ENCODE data around the gene TNPO3. TPM values are rescaled to one million over a fixed set of nuclear protein-coding genes. Genes with fewer than 3 reads are reported as not detected.
"Not testable (repeated sequence)": the region's sequence is repeated elsewhere in the genome, so short reads cannot be mapped to it uniquely, and the experiment has no call there.

TNPO3 gene
- polyA plus RNA-seq, 1 donor from 2014 or later = 47.7 TPM

DNA sequence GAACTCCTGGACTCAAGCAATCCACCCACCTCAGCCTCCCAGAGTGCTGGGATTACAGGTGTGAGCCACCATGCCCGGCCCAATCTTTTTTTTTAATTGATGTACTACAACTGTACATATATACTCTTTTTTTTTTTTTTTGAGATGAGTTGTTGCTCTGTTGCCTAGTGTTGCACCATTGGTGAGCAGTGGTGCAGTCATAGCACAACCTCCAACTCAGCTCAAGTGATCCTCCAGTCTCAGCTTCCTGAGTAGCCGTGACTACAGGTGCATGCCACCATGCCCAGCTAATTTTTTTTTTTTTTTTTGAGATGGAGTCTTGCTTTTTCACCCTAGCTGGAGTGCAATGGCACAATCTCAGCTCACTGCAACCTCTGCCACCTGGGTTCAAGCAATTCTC, 111.7 kb downstream of the TNPO3 start:
- not testable (repeated sequence) for H4K20me1 ChIP-seq (ENCODE audit: insufficient read depth); H3K79me2 ChIP-seq (replicated peaks; ENCODE audit: insufficient read depth, low read length)

DNA sequence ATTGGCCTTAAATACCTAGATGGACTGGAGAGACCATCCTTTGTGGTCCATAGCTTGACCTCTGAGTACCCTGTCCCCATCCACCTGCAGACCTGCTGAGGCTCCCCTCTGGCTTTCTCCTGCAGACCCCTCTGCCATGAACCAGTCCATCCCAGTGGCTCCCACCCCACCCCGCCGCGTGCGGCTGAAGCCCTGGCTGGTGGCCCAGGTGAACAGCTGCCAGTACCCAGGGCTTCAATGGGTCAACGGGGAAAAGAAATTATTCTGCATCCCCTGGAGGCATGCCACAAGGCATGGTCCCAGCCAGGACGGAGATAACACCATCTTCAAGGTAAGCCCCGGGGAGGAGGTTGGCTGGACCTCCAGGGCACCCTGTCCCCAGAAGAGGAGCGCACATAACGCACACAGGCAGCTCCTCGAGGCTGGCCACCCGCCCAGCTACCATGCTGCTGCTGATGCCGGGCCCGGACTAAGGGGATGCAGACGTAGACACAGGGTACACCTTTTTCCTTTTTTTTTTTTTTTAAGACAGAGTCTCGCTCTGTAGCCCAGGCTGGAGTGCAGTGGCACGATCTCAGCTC, 112.9 kb downstream of the TNPO3 start:
- no peak overlapping the region for H3K9ac ChIP-seq (ENCODE audit: low read length)
- H3K79me2 ChIP-seq (replicated peaks; ENCODE audit: insufficient read depth, low read length) = no peaks in the 10 kb centered on the region
- TF ChIP-seq SMC3 (conservative IDR thresholded peaks at IDR 0.05; ENCODE audit: poor library complexity) (no peak), EP300 (conservative IDR thresholded peaks at IDR 0.05; ENCODE audit: poor library complexity, severe bottlenecking) (no peak)
- H3K9me2 ChIP-seq (ENCODE audit: insufficient read depth, low read length) = no peaks in the 10 kb centered on the region
- no peaks in the 10 kb centered on the region for H4K20me1 ChIP-seq (ENCODE audit: insufficient read depth)
- H3K9me3 ChIP-seq (ENCODE audit: low read length) = no peaks in the 10 kb centered on the region
- H2AFZ ChIP-seq (ENCODE audit: low read depth, low read length) = no peak overlapping the region
- no peak overlapping the region for H3K4me3 ChIP-seq (ENCODE audit: low read length)
- H3K27me3 ChIP-seq (ENCODE audit: insufficient read depth, low read depth, low read length) = peaks cover 31% of the 10 kb centered on the region
- H3K4me2 ChIP-seq (ENCODE audit: low read length) = no peak overlapping the region
- no peaks in the 10 kb centered on the region for H3K36me3 ChIP-seq (ENCODE audit: insufficient read depth, low read length)
- H3K27ac ChIP-seq (ENCODE audit: low read length) = no peak overlapping the region
- H3F3A ChIP-seq (ENCODE audit: insufficient read depth, low read length, poor library complexity, severe bottlenecking) = no peaks in the 10 kb centered on the region

More for the DNA sequence above, 111.7 kb downstream of the TNPO3 start:
- not testable (repeated sequence) for H3K4me2 ChIP-seq (ENCODE audit: low read length); H3K4me3 ChIP-seq (ENCODE audit: low read length); H3K27ac ChIP-seq (ENCODE audit: low read length); H3K36me3 ChIP-seq (ENCODE audit: insufficient read depth, low read length); H2AFZ ChIP-seq (ENCODE audit: low read depth, low read length); H3K9ac ChIP-seq (ENCODE audit: low read length); H3K9me3 ChIP-seq (ENCODE audit: low read length); H3K9me2 ChIP-seq (ENCODE audit: insufficient read depth, low read length); H3F3A ChIP-seq (ENCODE audit: insufficient read depth, low read length, poor library complexity, severe bottlenecking)
- H3K27me3 ChIP-seq (ENCODE audit: insufficient read depth, low read depth, low read length) = peaks cover 19% of the 10 kb centered on the region

DNA sequence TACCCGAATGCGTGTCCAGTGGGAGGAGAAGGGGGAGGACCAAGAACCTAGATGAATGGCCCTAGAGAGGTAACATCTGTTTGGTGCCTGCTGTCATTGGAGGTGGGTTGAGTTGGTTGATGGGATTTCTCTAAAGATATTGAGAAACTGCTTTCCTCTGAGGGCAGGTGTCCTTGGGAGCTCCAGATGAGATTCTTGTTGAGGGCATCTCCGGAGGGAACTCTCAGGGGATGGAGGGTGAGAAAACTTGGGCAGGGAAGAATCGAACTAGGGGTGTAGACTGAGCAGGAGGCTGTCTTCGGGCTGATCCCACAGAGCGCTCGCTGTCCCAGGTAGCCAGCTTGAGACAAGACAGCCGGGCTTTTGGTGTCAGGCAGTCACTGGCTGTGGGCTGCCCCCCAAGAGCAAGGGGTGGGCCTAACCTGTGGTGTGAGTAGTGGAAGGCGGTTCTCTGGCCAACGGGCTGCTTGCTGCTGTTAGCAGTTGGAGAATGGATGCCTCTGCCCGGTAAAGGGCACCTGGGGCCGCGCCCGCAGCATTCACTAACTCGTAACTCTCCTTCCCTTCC, 113.5 kb downstream of the TNPO3 start:
- H2AFZ ChIP-seq (ENCODE audit: low read depth, low read length) = no peak overlapping the region
- no peaks in the 10 kb centered on the region for H3K79me2 ChIP-seq (replicated peaks; ENCODE audit: insufficient read depth, low read length)
- H4K20me1 ChIP-seq (ENCODE audit: insufficient read depth) = no peaks in the 10 kb centered on the region
- no peaks in the 10 kb centered on the region for H3K36me3 ChIP-seq (ENCODE audit: insufficient read depth, low read length)
- no peak overlapping the region for H3K9ac ChIP-seq (ENCODE audit: low read length)
- no peak for TF ChIP-seq RAD21 (conservative IDR thresholded peaks at IDR 0.05)
- no peak for TF ChIP-seq EZH2 (IDR thresholded peaks at IDR 0.05; ENCODE audit: borderline replicate concordance, insufficient read depth, low read length, poor library complexity, severe bottlenecking)
- TF ChIP-seq TAF1 (IDR thresholded peaks at IDR 0.05; ENCODE audit: low read depth) = no peak
- TF ChIP-seq, protein P1, sequence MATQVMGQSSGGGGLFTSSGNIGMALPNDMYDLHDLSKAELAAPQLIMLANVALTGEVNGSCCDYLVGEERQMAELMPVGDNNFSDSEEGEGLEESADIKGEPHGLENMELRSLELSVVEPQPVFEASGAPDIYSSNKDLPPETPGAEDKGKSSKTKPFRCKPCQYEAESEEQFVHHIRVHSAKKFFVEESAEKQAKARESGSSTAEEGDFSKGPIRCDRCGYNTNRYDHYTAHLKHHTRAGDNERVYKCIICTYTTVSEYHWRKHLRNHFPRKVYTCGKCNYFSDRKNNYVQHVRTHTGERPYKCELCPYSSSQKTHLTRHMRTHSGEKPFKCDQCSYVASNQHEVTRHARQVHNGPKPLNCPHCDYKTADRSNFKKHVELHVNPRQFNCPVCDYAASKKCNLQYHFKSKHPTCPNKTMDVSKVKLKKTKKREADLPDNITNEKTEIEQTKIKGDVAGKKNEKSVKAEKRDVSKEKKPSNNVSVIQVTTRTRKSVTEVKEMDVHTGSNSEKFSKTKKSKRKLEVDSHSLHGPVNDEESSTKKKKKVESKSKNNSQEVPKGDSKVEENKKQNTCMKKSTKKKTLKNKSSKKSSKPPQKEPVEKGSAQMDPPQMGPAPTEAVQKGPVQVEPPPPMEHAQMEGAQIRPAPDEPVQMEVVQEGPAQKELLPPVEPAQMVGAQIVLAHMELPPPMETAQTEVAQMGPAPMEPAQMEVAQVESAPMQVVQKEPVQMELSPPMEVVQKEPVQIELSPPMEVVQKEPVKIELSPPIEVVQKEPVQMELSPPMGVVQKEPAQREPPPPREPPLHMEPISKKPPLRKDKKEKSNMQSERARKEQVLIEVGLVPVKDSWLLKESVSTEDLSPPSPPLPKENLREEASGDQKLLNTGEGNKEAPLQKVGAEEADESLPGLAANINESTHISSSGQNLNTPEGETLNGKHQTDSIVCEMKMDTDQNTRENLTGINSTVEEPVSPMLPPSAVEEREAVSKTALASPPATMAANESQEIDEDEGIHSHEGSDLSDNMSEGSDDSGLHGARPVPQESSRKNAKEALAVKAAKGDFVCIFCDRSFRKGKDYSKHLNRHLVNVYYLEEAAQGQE (IDR thresholded peaks at IDR 0.05; ENCODE audit: borderline replicate concordance) = no peak
- no peak for TF ChIP-seq EP300 (conservative IDR thresholded peaks at IDR 0.05; ENCODE audit: poor library complexity, severe bottlenecking)
- TF ChIP-seq SMC3 (conservative IDR thresholded peaks at IDR 0.05; ENCODE audit: poor library complexity) = no peak
- TF ChIP-seq MXI1 (conservative IDR thresholded peaks at IDR 0.05; ENCODE audit: poor library complexity, severe bottlenecking) = no peak
- TF ChIP-seq, protein P2, sequence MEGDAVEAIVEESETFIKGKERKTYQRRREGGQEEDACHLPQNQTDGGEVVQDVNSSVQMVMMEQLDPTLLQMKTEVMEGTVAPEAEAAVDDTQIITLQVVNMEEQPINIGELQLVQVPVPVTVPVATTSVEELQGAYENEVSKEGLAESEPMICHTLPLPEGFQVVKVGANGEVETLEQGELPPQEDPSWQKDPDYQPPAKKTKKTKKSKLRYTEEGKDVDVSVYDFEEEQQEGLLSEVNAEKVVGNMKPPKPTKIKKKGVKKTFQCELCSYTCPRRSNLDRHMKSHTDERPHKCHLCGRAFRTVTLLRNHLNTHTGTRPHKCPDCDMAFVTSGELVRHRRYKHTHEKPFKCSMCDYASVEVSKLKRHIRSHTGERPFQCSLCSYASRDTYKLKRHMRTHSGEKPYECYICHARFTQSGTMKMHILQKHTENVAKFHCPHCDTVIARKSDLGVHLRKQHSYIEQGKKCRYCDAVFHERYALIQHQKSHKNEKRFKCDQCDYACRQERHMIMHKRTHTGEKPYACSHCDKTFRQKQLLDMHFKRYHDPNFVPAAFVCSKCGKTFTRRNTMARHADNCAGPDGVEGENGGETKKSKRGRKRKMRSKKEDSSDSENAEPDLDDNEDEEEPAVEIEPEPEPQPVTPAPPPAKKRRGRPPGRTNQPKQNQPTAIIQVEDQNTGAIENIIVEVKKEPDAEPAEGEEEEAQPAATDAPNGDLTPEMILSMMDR (IDR thresholded peaks at IDR 0.05; ENCODE audit: poor library complexity, severe bottlenecking) = no peak
- no peak for TF ChIP-seq POLR2AphosphoS5 (IDR thresholded peaks at IDR 0.05)
- H3K9me3 ChIP-seq (ENCODE audit: low read length) = no peaks in the 10 kb centered on the region
- peaks cover 37% of the 10 kb centered on the region for H3K27me3 ChIP-seq (ENCODE audit: insufficient read depth, low read depth, low read length)
- H3K4me2 ChIP-seq (ENCODE audit: low read length) = no peak overlapping the region
- no peaks in the 10 kb centered on the region for H3F3A ChIP-seq (ENCODE audit: insufficient read depth, low read length, poor library complexity, severe bottlenecking)
- H3K9me2 ChIP-seq (ENCODE audit: insufficient read depth, low read length) = no peaks in the 10 kb centered on the region
- H3K27ac ChIP-seq (ENCODE audit: low read length) = no peak overlapping the region
- no peak overlapping the region for H3K4me3 ChIP-seq (ENCODE audit: low read length)

Data from neural cell (in vitro differentiated cells).